Activated CD8-positive, alpha-beta T cell treated with anti-CD3 and anti-CD28 coated beads, Interleukin-2, amount 10 ng/mL, durations not matched to agents 7 days and 5 days (primary cell): Measurements from ENCODE around the gene GRPEL1. TPM values are rescaled to one million over a fixed set of nuclear protein-coding genes. Genes with fewer than 3 reads are reported as not detected.

Experiments
- ATAC-seq: fragments of 150-1000 bp; cut with Tn5 transposase; one replicate; pipeline ENCODE4 v1.10.0; 2021; ENCODE audit warnings: moderate library complexity
- CTCF ChIA-PET: fragments of 350-600 bp; sonication (Branson Sonifier 250); formaldehyde crosslinking; loops from one replicate; lab custom pipeline; 2021; ENCODE audit warnings: antibody characterized with exemption; lab: Charles Lee
- POLR2A ChIA-PET: fragments of 350-600 bp; sonication (Branson Sonifier 250); formaldehyde crosslinking; loops from one replicate; lab custom pipeline; 2021; ENCODE audit warnings: antibody characterized with exemption; lab: Charles Lee
- DNase-seq: peaks from one replicate; pipeline ENCODE4 v3.0.0-alpha.2; 2020
- H3K27ac Mint-ChIP-seq: one replicate; pipeline ENCODE4 v1.8.0; 2021; ENCODE audit warnings: mild to moderate bottlenecking, mixed read lengths
- H3K27me3 Mint-ChIP-seq: one replicate; pipeline ENCODE4 v1.8.0; 2021; ENCODE audit warnings: low read depth, mixed read lengths
- H3K36me3 Mint-ChIP-seq: one replicate; pipeline ENCODE4 v1.8.0; 2021; ENCODE audit warnings: low read depth, mixed read lengths
- H3K4me1 Mint-ChIP-seq: one replicate; pipeline ENCODE4 v1.8.0; 2021; ENCODE audit warnings: low read depth, mixed read lengths
- H3K4me3 Mint-ChIP-seq: one replicate; pipeline ENCODE4 v1.8.0; 2021; ENCODE audit warnings: mild to moderate bottlenecking, mixed read lengths
- H3K9me3 Mint-ChIP-seq: one replicate; pipeline ENCODE4 v1.8.0; 2022; ENCODE audit warnings: mixed read lengths; ENCODE audit not compliant: insufficient read depth
- total RNA-seq, 2 experiments: library from RNA; stranded (reverse); gene quantifications; one replicate each; pipeline ENCODE4 v1.2.3, GENCODE V29; 2021

Gene GRPEL1
- total RNA-seq, result 10 to 100 TPM; 43.1 to 49.4 TPM

GRCh38 chr4:7067452-7068278, at the start of gene GRPEL1:
GRPEL1 (minus strand) TSS chr4:7068064; CDS start chr4:7068032, 32 bp downstream.
- ChIA-PET CTCF (interaction anchor here (0.6 to 11.7 kb wide), 13 partner anchors 9 to 347 kb away, joined by 3 to 172 read pairs (median 7); partner anchors contain the start of gene TADA2B), POLR2A (interaction anchor here (0.6 to 5.7 kb wide), 27 partner anchors 8 to 427 kb away, joined by 3 to 62 read pairs (median 5); partner anchors contain the start of genes BLOC1S4, MRFAP1 and TADA2B)
- H3K4me1 Mint-ChIP-seq, result peaks cover 39% of the 10 kb centered on the region
- ATAC-seq (peak; percentile 96), DNase-seq (peak; percentile 100)
- peaks cover 12% of the 10 kb centered on the region for H3K27me3 Mint-ChIP-seq
- peak within 1 kb of the TSS; percentile 92 for H3K27ac Mint-ChIP-seq
- H3K36me3 Mint-ChIP-seq, result peaks cover 30% of the 10 kb centered on the region
- H3K4me3 Mint-ChIP-seq, result peak within 1 kb of the TSS; percentile 97
- H3K9me3 Mint-ChIP-seq, result no peaks in the 10 kb centered on the region

DNA sequence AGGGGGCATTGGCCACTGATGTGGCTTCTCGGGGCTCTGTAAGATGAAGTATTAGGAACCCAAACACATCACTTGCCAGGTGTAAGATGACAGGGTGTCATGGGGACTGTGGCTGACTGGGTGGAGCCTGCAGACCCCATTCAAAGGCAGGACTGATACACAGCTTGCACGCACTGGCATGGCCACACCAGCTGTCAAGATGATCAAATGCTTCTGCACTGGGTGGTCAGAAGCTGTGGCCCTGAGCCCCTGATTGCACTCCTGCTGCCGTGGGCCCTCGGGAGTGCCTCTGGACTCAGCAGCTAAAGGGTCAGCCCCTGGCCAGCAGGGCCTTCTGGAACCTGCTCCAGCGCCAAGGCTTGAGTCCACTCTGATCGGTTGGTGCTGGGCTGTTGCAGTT, 48.8 kb upstream of the GRPEL1 start:
- no peaks in the 10 kb centered on the region for H3K9me3 Mint-ChIP-seq

DNA sequence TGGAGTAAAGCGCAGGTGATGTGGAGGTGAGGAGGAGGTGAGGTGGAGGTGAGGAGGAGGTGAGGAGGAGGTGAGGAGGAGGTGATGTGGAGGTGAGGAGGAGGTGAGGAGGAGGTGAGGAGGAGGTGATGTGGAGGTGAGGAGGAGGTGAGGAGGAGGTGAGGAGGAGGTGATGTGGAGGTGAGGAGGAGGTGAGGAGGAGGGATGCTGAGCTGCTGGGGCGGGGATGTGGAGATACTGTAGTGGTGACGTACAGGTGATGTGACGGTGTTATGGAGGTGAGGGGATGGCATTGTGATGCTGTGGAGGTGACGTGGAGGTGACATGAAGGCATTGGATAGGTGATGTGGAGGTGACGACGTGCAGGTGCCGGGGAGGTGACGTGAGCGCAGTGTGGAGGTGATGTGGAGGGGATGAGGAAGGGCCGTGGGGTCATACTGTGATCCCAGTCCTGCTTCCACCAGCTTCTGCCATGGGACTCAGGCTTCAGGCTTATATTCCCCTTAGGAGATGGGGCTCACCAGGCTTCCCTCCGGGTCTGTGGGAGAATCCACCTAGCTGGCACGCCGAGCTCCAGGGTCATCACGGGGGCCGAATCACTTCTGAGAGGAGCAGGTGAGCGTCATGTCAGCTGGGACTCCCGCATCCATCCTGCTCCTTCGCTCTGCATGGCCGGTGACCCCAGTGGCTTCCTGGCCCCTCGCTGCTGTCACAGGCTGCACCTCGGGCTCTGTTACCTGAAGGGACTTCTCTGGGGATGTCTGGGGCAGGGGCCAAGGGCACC, 47.9 kb upstream of the GRPEL1 start:
- CTCF ChIA-PET, result no interaction called here

More for the DNA sequence above, 48.8 kb upstream of the GRPEL1 start:
- no peak overlapping the region for H3K4me3 Mint-ChIP-seq
- no peak overlapping the region for H3K27ac Mint-ChIP-seq
- H3K36me3 Mint-ChIP-seq, result no peaks in the 10 kb centered on the region
- ChIA-PET POLR2A (no interaction called here), CTCF (no interaction called here)
- DNase-seq (no peak), ATAC-seq (no peak)
- H3K4me1 Mint-ChIP-seq, result no peaks in the 10 kb centered on the region
- peaks cover 7% of the 10 kb centered on the region for H3K27me3 Mint-ChIP-seq

GRCh38 chr4:7112656-7113055, 44.8 kb upstream of the GRPEL1 start:
- DNase-seq (no peak), ATAC-seq (no peak)
- H3K27me3 Mint-ChIP-seq, result peaks cover under 1% of the 10 kb centered on the region
- no peaks in the 10 kb centered on the region for H3K9me3 Mint-ChIP-seq
- no peaks in the 10 kb centered on the region for H3K4me1 Mint-ChIP-seq
- CTCF ChIA-PET, result no interaction called here
- H3K4me3 Mint-ChIP-seq, result no peak overlapping the region
- POLR2A ChIA-PET, result no interaction called here
- H3K36me3 Mint-ChIP-seq, result no peaks in the 10 kb centered on the region
- no peak overlapping the region for H3K27ac Mint-ChIP-seq

More for the DNA sequence above, 47.9 kb upstream of the GRPEL1 start:
- no peaks in the 10 kb centered on the region for H3K36me3 Mint-ChIP-seq
- no peaks in the 10 kb centered on the region for H3K9me3 Mint-ChIP-seq
- ATAC-seq (no peak), DNase-seq (no peak)
- no peak overlapping the region for H3K4me3 Mint-ChIP-seq
- peaks cover 7% of the 10 kb centered on the region for H3K27me3 Mint-ChIP-seq
- no peaks in the 10 kb centered on the region for H3K4me1 Mint-ChIP-seq
- POLR2A ChIA-PET, result no interaction called here
- no peak overlapping the region for H3K27ac Mint-ChIP-seq

- CTCF ChIA-PET, result no interaction called here
- Mint-ChIP-seq H3K27me3 (no peaks in the 10 kb centered on the region), H3K4me3 (no peak overlapping the region), H3K9me3 (no peaks in the 10 kb centered on the region), H3K27ac (no peak overlapping the region), H3K36me3 (no peaks in the 10 kb centered on the region), H3K4me1 (no peaks in the 10 kb centered on the region)
- ATAC-seq (no peak), DNase-seq (no peak)
- POLR2A ChIA-PET, result no interaction called here
These were observed 43.6 kb upstream of the GRPEL1 start for GRCh38 chr4:7111441-7111840.

- ChIA-PET CTCF (interaction anchor here (1.7 kb wide), 1 partner anchor 9 kb away, joined by 4 read pairs; no protein-coding TSS in a partner anchor), POLR2A (interaction anchor here (0.5 kb wide), 1 partner anchor 68 kb away, joined by 3 read pairs; the partner anchor contains the start of gene TADA2B)
- H3K9me3 Mint-ChIP-seq, result no peaks in the 10 kb centered on the region
- no peak overlapping the region for H3K4me3 Mint-ChIP-seq
- H3K27me3 Mint-ChIP-seq, result no peaks in the 10 kb centered on the region
- H3K36me3 Mint-ChIP-seq, result no peaks in the 10 kb centered on the region
- DNase-seq (no peak), ATAC-seq (no peak)
- no peak overlapping the region for H3K27ac Mint-ChIP-seq
- no peaks in the 10 kb centered on the region for H3K4me1 Mint-ChIP-seq
These were observed 42.7 kb upstream of the GRPEL1 start for GRCh38 chr4:7110546-7110945.

- Mint-ChIP-seq H3K27ac (no peak overlapping the region), H3K27me3 (peaks cover 5% of the 10 kb centered on the region), H3K4me3 (no peak overlapping the region), H3K36me3 (no peaks in the 10 kb centered on the region), H3K9me3 (no peaks in the 10 kb centered on the region), H3K4me1 (no peaks in the 10 kb centered on the region)
- DNase-seq, result no peak
- CTCF ChIA-PET, result interaction anchor here (1.7 kb wide), 1 partner anchor 8 kb away, joined by 4 read pairs; no protein-coding TSS in a partner anchor
- no peak for ATAC-seq
- POLR2A ChIA-PET, result no interaction called here
These were observed 41.3 kb upstream of the GRPEL1 start for GRCh38 chr4:7109169-7109568.

DNA sequence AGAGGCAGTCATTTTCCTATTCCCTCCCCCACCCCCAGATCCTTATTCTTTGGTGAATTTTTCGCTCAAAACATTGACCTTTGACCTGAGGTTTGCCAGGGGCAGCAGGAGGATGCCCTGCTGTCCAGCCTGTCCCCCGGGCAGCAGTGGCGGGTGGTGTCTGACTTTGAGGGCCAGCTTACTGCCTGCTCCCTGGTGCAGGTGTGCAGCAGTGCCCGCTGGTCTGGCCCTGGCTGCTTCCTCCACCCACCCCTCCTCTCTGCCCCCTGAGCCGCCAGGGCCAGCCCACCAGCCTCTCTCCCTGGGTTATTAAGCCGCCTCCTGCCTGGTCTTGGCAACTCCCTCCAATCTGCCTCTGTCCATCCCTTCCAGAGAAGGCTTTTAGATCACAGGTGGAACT, 40.8 kb upstream of the GRPEL1 start:
- no peak overlapping the region for H3K4me3 Mint-ChIP-seq
- POLR2A ChIA-PET, result no interaction called here
- CTCF ChIA-PET, result no interaction called here
- no peak overlapping the region for H3K27ac Mint-ChIP-seq
- no peaks in the 10 kb centered on the region for H3K4me1 Mint-ChIP-seq
- H3K27me3 Mint-ChIP-seq, result peaks cover 7% of the 10 kb centered on the region
- H3K9me3 Mint-ChIP-seq, result no peaks in the 10 kb centered on the region
- DNase-seq (no peak), ATAC-seq (no peak)
- H3K36me3 Mint-ChIP-seq, result no peaks in the 10 kb centered on the region

DNA sequence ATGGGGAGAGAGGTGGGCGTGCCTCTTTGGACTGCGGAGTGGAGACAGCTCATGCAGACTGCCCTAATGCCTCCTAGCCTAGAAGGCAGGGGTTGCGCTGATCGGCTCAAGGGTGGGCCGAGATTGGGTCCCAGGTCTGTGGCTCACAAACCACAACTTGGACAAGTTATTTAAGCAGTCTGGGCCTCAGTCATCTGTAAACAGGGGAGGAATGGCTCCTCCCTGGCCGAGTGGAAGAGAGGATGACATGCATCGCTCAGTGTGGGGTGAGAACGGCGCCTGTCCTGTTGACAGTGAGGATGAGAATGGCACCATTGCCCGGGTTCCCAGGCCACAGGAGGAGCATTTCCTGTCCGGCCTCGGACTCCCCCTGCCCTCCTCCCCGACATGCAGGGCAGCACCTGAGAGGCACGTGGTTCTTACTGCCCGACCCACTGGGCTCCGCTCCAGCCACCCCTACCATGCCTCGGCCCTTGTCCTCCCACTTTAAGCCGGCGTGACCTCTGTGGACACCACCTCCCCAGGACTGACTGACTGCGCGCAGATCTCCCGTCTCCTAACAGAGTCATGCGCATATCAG, 40.3 kb upstream of the GRPEL1 start:
- peaks cover 7% of the 10 kb centered on the region for H3K27me3 Mint-ChIP-seq
- H3K36me3 Mint-ChIP-seq, result no peaks in the 10 kb centered on the region
- ATAC-seq (no peak), DNase-seq (no peak)
- H3K4me3 Mint-ChIP-seq, result no peak overlapping the region
- CTCF ChIA-PET, result no interaction called here
- POLR2A ChIA-PET, result no interaction called here
- no peaks in the 10 kb centered on the region for H3K9me3 Mint-ChIP-seq
- H3K27ac Mint-ChIP-seq, result no peak overlapping the region
- H3K4me1 Mint-ChIP-seq, result peaks cover 3% of the 10 kb centered on the region

DNA sequence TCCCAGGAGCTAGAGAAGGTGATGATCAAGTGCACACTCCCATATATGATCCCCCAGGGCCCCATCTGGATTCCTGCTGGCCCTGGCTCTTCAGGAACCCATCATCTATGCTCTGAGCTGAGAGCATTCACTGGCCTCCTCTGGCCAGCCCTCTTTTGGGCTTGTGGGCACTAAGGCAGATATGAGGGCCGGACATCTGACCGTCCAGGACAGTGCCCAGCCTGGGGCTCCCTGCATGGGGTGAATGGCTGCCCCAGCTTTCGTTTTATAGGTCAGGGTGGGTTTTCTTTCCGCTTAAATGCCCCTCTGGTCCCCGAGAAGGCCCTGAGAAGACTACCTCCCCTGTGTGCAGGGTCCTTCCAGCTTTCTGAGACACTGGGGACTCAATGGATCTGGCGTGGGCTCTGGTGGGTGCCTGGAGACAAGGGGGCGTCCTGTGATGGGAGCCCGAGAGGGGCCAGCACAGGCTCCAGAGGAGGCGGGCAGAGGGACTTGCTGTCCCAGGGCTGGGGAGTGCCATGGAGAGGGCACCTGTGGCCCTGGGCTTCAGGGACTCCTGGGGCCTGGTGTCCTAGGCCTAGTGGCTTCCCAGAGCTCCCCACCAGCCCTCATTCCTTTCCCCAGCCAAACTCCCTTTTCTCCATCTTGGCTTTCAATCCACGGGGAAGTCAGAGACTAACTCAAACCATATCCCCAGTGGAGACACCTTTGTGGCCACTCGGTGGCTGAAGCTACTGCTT, 39.5 kb upstream of the GRPEL1 start:
- H3K27me3 Mint-ChIP-seq, result peaks cover 7% of the 10 kb centered on the region
- no peaks in the 10 kb centered on the region for H3K9me3 Mint-ChIP-seq
- DNase-seq, result no peak
- H3K4me3 Mint-ChIP-seq, result no peak overlapping the region
- CTCF ChIA-PET, result no interaction called here
- H3K36me3 Mint-ChIP-seq, result no peaks in the 10 kb centered on the region
- peaks cover 11% of the 10 kb centered on the region for H3K4me1 Mint-ChIP-seq
- no peak for ATAC-seq
- no peak overlapping the region for H3K27ac Mint-ChIP-seq
- POLR2A ChIA-PET, result no interaction called here

DNA sequence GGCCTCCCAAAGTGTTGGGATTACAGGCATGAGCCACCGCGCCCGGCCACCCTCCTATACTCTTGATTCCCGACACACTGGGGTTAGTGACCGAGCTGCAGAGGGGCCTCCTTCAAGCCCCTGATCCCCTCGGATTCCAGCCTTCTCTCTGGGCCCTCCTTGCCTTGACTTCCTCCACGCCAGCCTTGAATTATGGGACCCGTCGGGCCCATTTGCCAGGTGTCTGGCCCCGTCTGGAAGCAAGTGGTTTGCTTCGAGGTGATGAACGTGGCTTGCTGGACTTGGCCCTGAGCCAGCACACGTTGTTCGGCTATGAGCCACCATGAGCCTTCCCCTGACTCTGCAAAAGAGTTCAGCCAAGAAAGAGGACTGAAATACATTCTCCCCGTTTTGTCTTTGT, 37.4 kb upstream of the GRPEL1 start:
- H3K9me3 Mint-ChIP-seq, result no peaks in the 10 kb centered on the region
- ChIA-PET POLR2A (no interaction called here), CTCF (no interaction called here)
- H3K4me3 Mint-ChIP-seq, result no peak overlapping the region
- no peak overlapping the region for H3K27ac Mint-ChIP-seq
- DNase-seq (no peak), ATAC-seq (no peak)
- peaks cover 18% of the 10 kb centered on the region for H3K4me1 Mint-ChIP-seq
- no peaks in the 10 kb centered on the region for H3K36me3 Mint-ChIP-seq
- H3K27me3 Mint-ChIP-seq, result peaks cover 7% of the 10 kb centered on the region
